HG03439 (cell line): ENCODE data around the gene SERPINA3.
"Not testable (repeated sequence)": the region's sequence is repeated elsewhere in the genome, so short reads cannot be mapped to it uniquely, and the experiment has no call there.

Source experiments
- ATAC-seq: cut with Tn5 transposase; IDR thresholded peaks from one replicate; pipeline ENCODE4 v1.9.1; 2021; ENCODE audit warnings: mild to moderate bottlenecking, moderate library complexity; ENCODE audit not compliant: unreplicated experiment

The SERPINA3 gene

GRCh38 chr14:94631050-94631449, 18.9 kb downstream of the SERPINA3 start:
- no peak for ATAC-seq

GRCh38 chr14:94631536-94632304, 19.5 kb downstream of the SERPINA3 start:
- ATAC-seq: no peak

DNA sequence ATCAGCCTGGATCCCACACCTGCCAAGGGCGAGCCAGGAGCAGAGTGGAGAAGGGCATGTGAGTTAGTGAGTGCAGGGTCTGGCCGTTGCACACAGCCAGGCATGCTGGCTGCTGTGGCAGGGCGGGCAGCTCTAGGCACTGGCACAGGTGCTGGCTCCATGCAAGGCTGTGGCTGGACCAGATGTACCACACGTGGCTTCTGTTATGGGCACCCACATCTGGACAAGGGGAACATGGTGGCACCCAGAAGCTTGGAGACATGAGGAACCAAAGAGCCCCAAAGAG, 20.1 kb downstream of the SERPINA3 start:
- ATAC-seq: no peak

- no peak for ATAC-seq
Observed at GRCh38 chr14:94633121-94633520, 20.9 kb downstream of the SERPINA3 start.

- no peak for ATAC-seq
Observed at GRCh38 chr14:94635154-94635553, 23.0 kb downstream of the SERPINA3 start.

- no peak for ATAC-seq
Observed at GRCh38 chr14:94636744-94637412, 24.7 kb downstream of the SERPINA3 start.

GRCh38 chr14:94637814-94638213, 25.6 kb downstream of the SERPINA3 start:
- not testable (repeated sequence) for ATAC-seq

GRCh38 chr14:94638339-94638738, 26.1 kb downstream of the SERPINA3 start:
- no peak for ATAC-seq

GRCh38 chr14:94638961-94639817, 27.0 kb downstream of the SERPINA3 start:
- no peak for ATAC-seq

- ATAC-seq: no peak
Observed at GRCh38 chr14:94640721-94641631, 28.8 kb downstream of the SERPINA3 start.

DNA sequence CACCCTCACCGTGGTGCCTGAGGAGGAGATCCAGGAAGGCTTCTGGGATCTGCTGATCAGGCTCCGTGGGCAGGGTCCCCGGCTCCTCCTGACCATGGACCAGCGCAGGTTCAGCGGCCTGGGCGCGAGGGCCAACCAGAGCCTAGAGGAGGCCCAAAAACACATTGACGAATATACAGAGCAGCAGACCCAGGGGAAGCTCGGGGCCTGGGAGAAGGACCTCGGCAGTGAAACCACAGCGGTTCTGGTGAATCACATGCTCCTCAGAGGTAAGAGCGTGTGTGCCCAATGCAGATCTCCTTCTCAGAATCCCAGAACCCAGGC, 29.4 kb downstream of the SERPINA3 start:
- no peak for ATAC-seq

DNA sequence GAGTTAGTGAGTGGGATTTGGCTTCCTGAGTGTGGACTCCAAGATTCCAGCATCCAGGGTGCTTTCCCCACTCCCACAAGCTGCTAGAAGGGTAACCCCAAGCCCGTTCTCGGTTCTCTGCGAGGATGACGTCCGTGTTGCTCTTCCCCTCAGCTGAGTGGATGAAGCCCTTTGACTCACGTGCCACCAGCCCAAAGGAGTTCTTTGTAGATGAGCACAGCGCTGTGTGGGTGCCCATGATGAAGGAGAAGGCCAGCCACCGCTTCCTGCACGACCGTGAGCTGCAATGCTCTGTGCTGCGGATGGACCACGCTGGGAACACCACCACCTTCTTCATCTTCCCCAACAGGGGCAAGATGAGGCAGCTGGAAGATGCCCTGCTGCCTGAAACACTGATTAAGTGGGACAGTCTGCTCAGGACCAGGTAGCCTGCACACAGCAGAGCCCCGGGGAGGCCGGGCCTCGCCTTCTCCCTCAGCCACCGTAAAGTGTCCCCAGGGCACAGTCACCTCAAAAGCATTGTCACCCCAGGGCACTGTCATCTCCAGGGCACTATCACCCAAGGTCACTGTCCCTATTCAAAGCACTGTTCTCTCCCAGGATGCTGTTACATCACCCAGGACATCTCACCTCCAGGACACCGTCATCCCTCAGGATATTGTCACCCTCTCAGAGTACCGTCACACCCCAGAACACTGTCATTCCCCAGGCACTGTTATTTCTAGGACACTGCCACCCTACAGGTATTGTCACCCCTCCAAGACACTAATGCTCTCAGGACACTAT, 31.3 kb downstream of the SERPINA3 start:
- no peak for ATAC-seq

GRCh38 chr14:94644102-94644535, 31.9 kb downstream of the SERPINA3 start:
- ATAC-seq: no peak

DNA sequence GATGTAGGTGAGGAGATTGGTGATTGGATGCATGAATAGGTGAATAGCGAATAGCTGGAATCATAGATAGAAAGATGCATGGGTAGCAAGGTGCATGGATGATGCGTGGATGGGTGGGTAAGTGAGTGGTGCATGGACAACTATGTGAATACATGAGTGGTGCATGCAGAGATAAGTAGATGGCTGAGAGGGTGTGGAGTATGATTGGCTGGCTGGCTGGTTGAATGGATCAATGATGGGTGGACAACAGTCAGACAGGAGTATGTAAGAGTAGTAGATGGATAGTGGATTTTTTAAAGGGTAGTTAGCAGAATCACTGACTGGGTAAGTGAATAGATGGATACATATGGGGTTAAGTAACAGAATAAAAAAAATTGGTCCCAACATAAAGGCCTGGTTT, 33.9 kb downstream of the SERPINA3 start:
- ATAC-seq: no peak

- ATAC-seq: no peak
Observed at GRCh38 chr14:94646481-94646880, 34.3 kb downstream of the SERPINA3 start.

DNA sequence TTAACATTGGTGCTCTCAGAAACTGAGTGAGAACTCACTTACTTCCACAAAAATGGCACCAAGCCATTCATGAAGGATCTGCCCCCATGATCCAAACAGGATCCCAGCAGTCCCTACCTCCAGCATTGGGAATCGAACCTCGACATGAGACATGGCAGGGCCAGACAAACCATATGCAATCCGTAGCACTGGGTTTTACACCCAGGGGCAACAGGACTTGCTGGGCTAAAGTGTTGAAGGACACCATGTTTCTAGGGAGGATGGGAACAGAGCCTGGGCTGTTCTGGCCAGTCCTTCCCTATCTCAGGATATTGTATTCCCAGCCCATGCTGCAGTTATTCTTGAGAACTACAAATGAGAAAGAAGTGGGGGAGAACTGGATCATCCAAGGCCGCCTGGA, 36.6 kb downstream of the SERPINA3 start:
- no peak for ATAC-seq

DNA sequence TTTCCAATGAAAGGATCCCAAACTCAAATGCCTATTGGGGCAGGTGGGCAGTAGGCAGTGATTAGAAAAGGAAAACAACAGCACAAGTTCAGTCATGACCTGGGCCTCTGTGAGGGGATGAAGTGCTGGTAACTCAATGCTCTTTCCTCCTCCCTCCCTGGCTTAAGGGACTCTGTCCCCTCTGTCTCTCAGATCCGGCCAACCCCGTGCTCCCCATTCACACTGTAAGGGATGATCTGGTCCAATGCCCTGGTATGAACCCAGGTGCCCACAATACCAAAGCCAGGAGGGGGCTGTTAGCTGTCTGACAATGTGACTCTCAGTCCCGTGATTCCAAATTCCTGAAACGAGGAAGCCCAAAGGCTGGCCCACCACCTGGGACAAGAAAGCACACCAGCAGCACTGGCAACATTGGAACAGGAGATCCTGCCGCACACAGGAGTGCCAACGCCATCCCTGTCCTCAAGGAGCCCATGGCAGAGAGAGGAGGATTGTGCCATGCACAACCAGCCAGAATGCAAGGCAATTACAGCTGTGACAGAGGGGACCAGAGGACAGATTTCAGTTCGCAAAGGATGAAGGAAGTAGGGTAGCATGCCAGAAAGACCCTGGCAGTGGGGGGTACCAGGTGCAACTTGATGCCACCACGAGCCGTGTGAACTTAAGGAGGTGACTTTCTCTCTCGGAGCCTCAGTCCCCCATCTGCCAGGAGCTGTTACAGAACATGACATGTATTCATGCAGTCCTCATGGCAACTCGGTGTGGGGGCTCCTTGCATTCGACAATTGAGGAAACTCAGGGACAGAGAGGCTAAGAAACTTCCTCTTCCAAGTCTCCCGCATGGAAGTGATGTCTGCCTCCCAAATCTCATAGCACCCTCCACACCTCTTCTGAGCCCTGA, 37.6 kb downstream of the SERPINA3 start:
- ATAC-seq: no peak

- ATAC-seq: no peak
Observed at GRCh38 chr14:94650444-94650775, 38.2 kb downstream of the SERPINA3 start.
